RWPE1 (cell line): ENCODE results near the gene MAGI1.
A peak's percentile ranks its signal among the peaks of the same experiment; 100 is the strongest.

Source experiments
- CTCF ChIA-PET: fragments of 350-600 bp; sonication (Branson Sonifier 250); formaldehyde crosslinking; extraction: SDS; loops from one replicate; lab custom pipeline; 2021; lab: Yijun Ruan, JAX
- POLR2A ChIA-PET: fragments of 400-600 bp; formaldehyde crosslinking; extraction: SDS; loops from one replicate; lab custom pipeline; 2020; ENCODE audit warnings: antibody characterized with exemption; ENCODE audit not compliant: low non-redundant PET; lab: Yijun Ruan, JAX
- DNase-seq: peaks from one replicate; pipeline ENCODE4 v3.0.0; 2012; ENCODE audit warnings: low spot score
- H3K27ac ChIP-seq: fragments of 450-650 bp; 2 replicates; pipeline ENCODE4 v1.5.1; 2017
- TF ChIP-seq, protein P1 (sequence below): fragments of 450-650 bp; conservative IDR thresholded peaks from 2 replicates; pipeline ENCODE4 v1.5.1; 2017; ENCODE audit warnings: low read depth, mild to moderate bottlenecking

Gene MAGI1

DNA sequence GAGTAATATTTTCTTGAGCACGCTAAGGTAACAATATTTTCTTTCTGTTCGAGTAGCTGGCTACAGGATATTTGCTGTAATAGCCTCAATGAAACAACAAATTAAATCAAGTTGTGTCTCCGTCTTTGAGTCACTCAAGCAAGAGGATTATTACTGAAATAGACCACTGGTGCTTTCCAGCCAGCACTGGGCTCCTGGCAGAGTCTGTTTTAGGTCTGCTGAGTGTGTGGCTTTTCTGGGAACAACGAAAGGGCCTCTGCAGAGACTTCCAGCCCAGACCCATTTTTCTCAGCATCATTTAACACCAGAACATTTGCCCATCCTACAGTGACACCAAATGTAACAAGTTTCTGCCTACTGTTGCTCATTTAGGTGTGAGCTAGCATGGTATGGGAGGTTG, 652.9 kb downstream of the MAGI1 start:
- POLR2A ChIA-PET, result no interaction called here

DNA sequence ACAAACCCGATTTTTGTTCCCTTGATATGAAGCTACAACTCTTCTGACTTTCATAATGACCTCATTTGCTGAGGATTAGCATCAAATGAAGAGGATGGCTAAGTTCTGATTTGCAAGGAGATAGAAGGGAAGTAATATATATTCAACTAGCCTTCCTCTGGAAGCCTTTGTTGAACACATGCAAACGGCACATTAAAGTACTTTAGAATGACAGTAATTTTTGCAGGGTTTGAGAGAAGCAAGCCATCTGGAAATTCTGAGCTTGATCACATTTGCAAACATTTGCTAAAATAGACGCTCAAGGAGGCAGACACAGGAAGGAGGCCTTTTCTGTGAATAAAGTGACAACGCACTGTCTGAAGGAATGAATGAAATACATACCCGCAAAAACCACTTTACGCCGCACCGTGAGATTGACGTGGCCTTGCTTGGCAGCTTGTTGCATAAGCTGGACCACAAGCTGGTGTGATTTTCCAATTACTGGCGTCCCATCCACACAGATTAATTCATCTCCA, 657.2 kb downstream of the MAGI1 start:
- POLR2A ChIA-PET, result no interaction called here
- TF ChIP-seq, protein P1, sequence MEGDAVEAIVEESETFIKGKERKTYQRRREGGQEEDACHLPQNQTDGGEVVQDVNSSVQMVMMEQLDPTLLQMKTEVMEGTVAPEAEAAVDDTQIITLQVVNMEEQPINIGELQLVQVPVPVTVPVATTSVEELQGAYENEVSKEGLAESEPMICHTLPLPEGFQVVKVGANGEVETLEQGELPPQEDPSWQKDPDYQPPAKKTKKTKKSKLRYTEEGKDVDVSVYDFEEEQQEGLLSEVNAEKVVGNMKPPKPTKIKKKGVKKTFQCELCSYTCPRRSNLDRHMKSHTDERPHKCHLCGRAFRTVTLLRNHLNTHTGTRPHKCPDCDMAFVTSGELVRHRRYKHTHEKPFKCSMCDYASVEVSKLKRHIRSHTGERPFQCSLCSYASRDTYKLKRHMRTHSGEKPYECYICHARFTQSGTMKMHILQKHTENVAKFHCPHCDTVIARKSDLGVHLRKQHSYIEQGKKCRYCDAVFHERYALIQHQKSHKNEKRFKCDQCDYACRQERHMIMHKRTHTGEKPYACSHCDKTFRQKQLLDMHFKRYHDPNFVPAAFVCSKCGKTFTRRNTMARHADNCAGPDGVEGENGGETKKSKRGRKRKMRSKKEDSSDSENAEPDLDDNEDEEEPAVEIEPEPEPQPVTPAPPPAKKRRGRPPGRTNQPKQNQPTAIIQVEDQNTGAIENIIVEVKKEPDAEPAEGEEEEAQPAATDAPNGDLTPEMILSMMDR, result no peak
- CTCF ChIA-PET, result no interaction called here
- no peak overlapping the region for H3K27ac ChIP-seq
- DNase-seq, result no peak

More for the DNA sequence above, 652.9 kb downstream of the MAGI1 start:
- CTCF ChIA-PET, result no interaction called here
- no peak overlapping the region for H3K27ac ChIP-seq
- TF ChIP-seq, protein P1, result no peak
- no peak for DNase-seq

DNA sequence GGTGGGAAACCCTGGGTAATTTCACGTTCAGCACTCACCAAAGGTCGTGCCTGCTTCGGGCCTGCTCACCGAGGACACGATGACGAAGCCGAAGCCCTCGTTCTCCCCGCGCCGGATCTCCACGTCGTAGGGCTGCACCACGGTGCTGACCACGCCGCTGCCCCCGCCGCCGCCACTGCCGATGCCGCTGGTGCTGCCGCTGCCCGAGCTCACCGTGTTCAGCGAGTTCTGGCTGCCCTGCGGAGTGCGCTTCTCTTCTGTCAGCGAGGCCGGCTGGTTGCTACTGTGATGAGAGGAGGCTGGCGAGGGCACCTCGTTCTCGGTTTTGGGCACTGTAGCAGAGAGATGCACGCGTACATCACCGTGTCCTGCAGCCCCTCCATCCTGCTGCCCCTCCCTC, 659.5 kb downstream of the MAGI1 start:
- ChIA-PET POLR2A (no interaction called here), CTCF (no interaction called here)
- H3K27ac ChIP-seq, result no peak overlapping the region
- DNase-seq, result no peak
- TF ChIP-seq, protein P1, result no peak

DNA sequence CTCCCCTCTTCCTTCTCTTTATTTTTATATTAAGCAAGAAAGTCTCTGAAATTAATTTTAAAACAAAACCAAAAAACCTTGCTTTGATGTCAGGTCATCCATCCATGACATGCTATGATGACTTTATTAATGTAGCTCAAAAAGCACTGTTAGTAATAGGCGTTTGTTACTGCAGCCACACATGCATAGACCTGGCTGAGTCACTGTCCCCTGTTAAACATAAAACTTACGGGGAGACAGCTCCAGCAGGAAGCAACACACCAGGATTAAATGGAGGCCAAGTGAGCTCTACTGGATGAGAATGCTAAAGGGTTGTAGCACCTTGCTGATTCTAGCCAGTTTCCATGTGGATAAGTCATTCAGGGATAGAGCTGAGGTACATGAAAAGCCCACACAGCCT, 661.1 kb downstream of the MAGI1 start:
- DNase-seq, result no peak
- CTCF ChIA-PET, result no interaction called here
- TF ChIP-seq, protein P1, result no peak
- POLR2A ChIA-PET, result no interaction called here
- no peak overlapping the region for H3K27ac ChIP-seq

DNA sequence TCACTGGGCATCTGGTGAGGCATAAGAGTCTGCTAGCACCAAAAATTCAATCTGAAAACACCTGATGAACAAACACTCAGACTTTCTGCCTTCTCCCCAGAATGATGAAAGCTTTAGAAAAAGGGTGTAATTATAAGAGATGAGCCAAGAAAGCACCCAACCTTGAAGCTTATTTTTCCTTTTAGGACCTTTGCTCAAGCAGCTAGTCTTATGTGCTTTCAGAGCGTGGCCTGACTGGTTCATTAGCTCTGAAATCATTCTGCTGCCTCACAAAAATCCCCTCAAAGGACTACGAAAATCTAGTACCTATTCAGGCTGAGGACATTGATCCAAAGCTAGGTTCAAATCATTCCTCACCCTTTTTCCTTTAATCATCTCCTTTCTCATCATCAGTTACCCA, 662.3 kb downstream of the MAGI1 start:
- POLR2A ChIA-PET, result no interaction called here
- CTCF ChIA-PET, result no interaction called here
- no peak for DNase-seq
- TF ChIP-seq, protein P1, result no peak
- H3K27ac ChIP-seq, result no peak overlapping the region

DNA sequence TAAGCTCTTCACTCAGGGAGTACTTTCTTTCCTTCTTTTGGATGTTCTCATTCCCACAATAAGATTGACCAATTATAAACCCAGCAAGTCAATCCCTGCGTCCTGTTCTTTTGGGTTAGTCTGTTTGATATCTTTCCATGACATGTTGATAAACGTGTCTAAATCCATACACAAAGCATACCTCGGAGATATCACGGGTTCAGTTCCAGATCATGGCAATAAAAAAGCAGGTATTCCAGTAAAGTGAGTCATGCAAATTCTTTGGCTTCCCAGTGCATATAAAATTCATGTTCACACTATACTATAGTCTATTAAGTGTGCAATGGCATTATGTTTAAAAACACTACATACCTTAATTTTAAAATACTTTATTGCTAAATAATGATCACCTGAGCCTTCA, 667.7 kb downstream of the MAGI1 start:
- DNase-seq, result peak; percentile 2
- TF ChIP-seq, protein P1, result no peak
- no peak overlapping the region for H3K27ac ChIP-seq
- CTCF ChIA-PET, result interaction anchor here (0.9 kb wide), 1 partner anchor 361 kb away, joined by 3 read pairs; no protein-coding TSS in a partner anchor
- POLR2A ChIA-PET, result no interaction called here
